Epidermal melanocyte (primary cell): ENCODE measurements around the gene POLD4.

ENCODE experiments used
- DNase-seq: peaks from one replicate; pipeline ENCODE4 v3.0.0; 2011; ENCODE audit warnings: low spot score; ENCODE audit not compliant: insufficient read length

Gene POLD4

DNA sequence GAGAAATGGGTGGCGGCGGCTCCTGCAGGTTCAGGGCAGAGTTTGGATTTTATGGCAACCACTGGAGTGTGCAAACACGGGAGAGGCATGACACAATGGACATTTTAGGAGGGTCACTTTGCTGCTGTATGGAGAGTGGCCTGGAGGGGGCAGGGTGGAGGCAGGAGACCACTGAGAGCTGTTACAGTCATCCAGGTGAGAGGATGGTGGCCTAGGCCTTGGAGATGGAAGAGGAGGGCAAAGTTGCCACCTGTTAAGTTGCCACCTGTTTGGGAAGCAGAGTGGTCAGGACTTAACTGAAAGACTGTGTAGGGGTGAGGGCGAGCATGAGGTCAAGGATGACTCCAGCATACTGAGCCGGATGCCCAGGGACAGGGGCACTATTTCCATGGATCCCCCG, 36.1 kb upstream of the POLD4 start:
- DNase-seq: no peak

DNA sequence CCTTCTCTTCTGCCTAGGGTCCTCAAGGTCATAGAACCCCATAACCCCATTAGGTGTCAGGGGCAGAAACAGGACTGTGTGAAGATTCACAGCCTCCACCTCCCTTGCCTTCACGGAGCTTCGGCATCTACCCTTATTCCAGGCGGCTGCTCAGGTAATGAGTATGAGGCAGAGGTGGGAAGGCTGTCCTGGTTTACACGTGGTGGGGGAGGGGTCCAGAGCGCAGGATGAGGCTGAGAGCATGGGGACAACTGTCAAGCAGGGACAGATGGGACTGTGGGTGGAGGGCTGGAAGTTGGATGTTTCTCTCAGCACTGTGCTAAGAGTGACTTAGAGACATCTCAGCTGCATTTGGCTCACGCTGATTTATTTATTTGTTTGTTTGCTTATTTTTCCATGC, 34.2 kb upstream of the POLD4 start:
- DNase-seq: no peak

DNA sequence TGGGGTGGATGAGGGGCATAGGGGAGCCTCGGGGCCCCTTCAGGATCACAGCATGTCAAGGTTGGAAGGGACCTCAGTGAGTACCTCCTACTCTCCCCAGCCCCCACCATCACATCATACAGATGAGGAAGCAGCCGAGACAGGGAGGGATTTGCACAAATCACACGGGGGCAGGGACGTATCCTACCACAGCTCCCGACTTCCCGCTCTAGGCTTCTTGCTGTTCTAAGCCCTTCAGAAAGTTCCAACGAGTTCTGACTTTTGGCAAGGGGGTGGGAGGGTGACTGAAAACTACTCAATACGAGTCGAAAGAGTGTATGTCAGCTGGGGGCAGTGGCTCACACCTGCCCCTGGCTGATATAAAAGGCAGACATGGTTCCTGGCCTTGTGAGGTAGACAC, 33.7 kb upstream of the POLD4 start:
- DNase-seq: no peak

DNA sequence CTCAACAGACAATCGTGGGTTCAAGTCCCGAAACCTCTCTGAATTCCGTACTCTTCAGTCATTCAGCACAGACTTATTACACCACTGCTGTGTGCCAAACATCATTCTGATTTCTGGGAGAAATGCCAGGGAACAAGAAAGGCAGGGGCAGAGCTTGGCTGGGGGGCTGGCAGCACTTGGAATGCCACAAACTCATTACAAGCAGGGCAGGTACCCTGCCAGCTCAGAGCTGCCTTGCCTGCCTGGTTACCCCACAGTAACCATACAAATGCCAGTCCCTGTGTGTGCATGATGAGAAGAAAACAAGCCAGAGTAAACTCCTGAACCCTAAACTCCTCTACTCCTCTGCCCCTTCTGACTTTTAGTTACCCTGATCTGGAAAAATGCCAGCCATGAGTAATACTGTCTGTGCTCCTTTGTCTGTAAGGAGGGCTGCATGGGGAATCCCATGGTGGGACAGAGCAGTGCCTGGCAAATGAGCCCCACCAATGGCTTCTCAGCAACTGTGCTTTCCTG, 31.6 kb upstream of the POLD4 start:
- DNase-seq: no peak

DNA sequence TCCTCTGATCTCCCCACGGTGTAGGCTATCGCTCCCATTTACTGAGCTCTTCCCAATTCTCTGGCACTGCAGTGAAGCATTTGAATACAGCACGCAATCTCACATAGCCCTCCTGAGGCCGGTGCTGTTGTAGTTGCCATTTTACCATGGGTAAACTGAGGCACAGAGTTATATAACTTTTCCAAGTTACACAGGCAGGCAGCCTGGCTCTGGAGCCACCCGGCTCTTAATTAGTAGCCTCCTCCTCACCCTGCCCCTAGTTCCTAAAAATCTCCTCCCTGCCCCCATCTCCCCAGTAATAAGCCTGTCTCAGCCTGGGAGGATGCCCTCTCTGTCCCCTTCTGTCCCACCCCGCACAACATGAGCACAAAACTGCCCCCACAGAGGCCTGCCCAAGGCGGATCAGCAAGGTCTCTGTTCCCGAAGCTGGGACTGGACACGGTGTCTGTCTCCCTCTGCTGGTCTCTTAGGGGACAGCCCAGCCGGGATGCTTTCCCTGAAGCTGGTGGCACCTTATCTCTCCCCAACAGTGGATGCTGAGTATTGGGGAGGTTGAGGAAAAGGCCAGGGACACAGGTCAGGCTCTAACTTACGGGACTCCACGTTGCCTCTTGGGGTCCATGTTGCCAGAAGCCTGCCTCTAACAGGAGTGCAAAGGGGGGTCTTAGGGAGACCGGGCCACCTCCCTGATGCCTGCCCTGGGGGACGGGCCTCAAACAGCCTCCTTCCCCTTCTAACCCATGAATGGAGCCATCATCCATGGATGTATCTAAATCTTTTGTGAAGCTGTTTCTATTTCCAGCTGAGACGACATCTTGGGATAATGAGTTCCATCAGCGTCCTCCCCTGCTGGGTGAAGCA, 29.2 kb upstream of the POLD4 start:
- peak; percentile 70 for DNase-seq

DNA sequence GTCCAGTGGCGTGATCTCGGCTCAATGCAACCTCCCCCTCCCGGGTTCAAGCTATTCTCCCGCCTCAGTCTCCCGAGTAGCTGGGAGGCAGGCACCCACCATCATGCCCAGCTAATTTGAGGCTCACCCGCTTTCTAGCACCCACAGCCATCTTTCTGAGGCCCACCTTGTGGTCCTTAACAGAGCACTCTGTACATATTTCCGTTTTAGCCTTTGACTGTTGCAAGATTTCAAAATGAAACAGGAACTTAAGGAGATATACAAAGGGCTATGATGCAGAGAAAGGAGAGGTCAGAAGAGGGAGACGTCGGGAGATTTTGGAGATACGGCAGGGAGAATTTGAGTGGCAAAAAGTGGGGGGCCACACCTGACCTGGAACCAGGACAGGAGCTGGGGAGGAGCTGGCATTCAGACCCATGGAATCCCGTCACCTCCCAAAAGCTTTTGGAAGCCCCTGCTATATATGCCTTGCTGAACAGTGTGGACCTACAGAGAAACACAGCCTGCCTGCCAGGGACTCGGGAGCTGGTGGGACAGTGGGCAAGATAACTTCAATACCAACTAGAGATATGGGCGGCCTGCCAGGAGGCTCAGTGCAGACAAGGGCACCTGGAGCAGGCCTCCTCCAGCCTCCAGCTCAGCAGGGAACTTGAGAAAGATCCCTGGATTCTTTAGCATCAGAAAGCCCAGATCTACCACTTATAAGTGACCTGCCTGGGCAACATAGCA, 28.1 kb upstream of the POLD4 start:
- DNase-seq: no peak

DNA sequence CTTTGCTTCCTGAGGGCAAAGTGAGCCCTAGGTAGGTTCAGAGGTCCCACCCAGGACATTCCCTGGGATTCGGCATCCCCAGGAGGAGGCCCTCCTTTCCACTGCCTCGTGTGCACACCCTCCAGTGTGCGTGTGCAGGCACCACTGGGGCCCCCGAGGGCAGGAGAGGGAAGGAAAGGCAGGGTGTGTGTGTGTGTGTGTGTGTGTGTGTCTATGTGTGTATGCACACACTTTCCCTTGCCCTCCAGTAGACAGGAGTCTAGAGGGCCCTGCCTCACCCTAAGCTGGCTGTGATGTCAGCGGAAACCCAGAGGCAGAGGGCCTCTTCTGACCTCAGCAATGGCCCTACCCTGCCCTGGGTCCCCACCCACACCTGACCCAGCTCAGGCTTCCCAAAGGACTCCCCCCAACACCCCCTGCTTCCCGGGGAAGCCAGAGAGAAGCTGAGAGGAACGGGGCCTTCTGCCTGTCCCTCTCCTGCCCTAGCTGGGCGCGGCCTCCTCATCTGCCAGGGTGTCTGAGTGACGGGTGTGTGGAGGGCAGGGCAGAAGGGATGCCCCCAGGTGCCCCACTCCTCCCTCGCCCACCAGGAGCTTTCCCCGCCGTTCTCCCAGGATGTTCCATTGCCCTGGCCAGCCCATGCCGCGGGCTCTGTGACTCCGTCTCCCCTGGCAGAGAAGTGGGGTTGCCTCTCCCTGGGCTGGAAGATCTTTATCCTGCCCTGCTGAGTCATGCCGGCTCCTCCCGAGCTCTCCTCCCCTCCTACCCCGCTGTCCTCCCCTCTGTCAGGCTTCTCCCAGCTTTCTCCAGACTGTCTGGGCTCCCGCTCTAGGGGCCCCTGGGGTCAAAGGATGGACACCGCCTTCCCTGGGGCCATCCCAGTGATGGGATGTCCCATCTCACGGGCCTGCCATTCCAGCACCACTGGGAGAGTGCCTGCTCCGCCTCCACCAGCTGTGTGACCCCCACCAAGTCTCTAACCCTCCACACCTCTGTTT, 26.0 kb upstream of the POLD4 start:
- no peak for DNase-seq

DNA sequence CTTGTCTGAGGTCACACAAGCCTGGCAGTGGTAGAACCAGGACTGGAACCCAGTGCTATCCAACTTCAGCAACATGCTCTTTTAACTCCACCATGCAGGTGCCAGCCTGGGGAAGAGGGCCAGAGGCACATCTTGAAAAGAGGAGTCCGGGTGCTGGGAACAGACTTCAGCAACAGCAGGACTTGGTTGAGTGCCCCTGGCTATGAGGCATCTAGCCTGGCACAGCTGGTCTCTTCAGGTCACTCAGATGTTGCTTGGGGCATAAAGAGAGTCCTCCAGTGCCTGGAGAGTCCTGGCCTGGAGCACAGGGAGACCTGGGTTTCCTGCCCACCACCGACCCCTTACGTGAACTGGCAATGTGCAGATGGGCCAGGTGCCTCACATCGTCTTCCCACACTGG, 25.2 kb upstream of the POLD4 start:
- DNase-seq: no peak

DNA sequence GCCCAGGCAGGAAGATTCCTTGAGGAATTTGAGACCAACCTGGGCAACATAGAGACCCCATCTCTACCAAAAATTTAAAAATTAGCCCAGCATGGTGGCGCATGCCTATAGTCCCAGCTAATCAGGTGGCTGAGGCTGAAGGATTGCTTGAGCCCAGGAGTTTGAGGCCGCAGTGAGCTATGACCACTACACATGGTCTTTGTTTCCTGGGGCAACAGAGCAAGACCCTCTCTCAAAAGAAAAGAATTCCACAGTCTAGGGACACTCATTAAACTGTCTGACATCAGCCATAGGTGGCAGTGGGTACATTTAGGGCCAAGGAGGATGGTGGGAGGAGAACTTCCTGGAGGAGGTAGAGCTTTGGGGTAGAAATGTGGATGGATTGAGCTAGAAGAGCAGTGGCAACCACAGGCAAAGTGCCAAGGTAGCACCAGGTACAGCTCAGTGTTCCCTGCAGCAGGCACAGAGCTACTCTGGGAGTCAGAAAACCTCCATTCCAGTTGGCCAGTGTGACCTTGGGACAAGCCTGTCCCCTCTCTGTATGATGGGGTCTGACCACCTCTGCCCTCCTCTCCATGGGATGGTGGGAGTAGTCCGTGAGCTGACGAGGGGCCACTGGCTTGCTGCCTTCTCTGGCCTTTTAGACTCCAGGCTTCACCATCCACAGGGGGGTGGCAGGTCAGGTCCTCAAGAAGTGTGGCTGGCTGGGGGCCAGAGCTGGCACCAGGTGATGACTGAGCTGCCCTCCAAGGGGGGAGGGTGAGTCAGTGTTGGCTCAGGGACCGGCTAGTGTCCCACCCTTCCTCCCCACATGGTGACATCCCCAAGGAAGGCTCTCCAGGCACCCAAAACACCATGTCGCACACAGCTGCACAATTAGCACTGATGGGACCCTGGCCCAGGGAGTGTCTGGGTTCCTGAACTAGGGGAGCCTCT, 23.8 kb upstream of the POLD4 start:
- no peak for DNase-seq

DNA sequence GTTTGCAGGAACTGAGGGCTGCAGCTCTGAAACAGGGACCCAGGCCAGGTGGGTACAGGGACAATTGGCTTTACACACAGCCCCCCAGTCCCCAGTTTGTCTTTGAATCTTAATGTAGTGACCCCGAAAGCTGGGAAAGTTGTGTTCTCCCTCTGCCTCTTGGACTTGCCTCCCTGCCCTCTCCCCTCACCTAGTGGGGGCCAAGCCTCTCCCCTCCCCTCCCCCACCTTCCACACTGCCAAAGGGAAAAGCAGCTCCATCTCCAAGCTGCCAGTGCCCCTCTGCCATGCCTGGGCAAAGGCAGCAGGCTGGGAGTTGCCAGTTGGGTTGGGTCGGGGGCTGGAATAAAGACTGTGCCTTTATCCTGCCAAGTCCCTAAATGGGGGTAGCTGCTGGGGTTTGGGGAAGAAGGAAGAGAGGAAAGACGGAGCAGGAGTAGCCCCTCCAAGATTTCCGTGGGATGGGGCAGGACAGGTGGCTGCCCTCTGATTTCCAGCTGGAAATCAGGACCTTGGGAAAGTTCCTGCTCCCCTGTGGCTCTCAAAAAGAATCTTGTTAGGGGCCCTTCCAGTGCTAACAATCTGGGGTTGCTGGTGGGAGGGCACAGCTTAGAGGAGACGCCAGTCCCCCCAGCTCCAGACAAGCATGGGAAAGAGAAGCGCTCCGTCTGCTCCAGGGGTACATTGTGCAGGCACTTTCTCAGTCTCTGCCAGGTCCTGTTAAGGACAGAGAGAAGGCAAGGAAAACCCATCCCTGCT, 22.9 kb upstream of the POLD4 start:
- DNase-seq: no peak

DNA sequence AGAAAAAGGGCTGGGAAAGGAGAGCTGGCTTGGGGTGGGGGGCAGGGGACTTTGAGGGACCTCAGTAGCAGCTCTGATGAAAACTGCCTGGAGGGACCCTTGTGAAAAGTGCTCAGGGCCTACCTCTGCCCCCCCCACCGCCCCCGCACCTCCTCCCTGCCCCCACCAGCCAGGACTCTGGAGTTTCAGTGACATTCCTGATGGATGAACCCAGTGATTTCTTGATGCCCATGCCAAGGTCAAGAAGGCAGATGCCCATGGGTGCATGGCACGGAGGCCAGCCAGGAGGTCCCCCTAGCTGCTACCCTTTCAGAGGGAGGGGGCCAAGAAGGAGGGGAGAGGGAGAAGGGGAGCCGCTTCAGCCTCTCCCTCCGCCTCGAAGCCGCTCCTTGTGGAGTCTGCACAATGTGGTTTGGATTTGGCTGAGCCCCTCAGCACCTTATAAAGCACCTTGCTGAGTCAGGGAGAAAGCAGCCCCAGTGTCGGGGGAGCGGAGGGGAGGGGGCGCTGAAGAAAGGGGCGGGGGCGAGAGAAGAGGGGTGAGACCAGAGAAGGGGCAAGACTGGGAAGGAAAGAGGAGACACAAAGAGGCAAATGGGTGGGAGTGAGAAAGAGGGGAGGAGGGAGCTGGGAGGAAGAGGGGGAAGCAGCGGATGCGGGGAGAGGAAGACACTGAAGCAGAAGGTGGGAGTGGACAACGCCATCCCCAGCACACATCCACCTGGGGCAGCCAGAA, 22.1 kb upstream of the POLD4 start:
- DNase-seq: no peak

DNA sequence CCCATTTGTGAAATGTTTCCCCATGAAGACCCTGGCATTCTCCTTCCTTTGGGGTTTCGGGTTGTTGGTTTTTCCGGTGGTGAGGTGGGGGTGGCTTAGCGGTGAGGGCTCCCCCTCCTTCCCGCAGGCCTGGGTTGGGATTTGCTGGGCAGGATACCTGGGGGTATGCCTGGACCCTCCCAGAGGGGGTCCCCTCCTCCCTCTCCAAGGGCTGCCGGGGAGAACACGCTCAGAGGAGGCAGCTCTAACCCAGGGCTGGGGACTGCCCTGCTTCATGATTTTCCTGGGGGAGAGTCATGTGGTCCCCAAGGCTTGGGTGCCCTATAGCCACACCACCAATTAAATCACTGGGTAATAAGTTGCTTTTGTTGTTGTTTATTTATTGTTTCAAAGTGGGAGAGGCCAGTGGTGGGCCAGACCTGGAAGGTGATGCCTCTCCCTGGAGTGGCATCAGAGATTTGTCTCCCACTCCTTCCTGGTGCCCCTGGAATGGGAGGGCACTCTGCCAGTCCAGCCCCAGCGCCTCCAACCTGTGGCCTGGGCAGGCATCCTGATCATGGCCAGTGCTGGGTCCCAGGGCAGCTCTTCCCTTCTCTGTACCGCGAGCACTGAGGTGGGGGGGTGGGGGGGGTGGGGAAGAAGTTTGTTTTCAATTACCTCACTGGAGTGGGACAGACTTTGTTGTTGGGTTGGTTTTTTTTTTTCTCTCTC, 21.4 kb upstream of the POLD4 start:
- DNase-seq: no peak

DNA sequence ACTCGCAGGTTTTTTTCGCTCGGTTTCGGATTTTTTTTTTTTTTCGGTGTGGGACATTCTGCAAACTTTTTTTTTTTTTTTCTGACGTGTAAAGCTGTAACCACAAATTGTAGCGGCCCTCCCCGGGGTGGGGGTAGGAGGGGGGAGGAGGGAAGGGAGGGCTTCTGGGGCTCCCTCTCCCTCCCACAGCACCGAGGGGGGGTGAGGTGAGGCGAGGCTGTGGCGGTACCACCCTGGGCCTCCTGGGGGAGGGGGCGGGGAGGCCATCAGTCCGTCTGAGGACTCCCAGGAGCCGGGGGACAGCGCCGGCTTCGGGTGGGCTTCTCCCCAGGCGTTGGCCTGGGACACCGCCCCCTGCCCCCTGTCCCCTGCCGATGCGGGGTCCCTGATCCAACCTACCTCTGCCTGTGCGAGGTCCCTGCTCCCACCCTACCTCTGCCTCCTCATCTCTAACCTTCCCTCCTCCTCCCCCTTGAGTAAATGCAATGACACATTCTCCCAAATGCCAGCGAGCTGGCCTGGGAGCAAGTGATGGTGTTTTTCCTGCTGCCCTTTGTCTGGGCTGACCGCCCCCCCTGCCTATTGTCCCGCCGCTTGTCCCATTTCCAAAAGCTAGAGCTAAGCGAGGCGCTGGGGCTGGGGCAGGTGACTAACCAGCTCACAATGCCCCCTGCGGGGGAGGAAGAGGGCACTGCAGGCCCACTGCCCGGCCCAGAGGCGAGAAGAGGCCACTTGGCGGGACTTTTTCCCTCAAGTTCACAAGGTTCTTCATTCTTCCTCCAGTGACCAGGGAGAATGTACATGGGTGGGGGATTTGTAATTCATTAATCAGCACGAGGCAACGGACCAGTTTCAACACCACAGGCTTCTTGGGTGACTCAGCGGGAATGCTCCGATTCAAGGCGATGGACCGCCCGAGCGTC, 20.6 kb upstream of the POLD4 start:
- peak; percentile 75 for DNase-seq

DNA sequence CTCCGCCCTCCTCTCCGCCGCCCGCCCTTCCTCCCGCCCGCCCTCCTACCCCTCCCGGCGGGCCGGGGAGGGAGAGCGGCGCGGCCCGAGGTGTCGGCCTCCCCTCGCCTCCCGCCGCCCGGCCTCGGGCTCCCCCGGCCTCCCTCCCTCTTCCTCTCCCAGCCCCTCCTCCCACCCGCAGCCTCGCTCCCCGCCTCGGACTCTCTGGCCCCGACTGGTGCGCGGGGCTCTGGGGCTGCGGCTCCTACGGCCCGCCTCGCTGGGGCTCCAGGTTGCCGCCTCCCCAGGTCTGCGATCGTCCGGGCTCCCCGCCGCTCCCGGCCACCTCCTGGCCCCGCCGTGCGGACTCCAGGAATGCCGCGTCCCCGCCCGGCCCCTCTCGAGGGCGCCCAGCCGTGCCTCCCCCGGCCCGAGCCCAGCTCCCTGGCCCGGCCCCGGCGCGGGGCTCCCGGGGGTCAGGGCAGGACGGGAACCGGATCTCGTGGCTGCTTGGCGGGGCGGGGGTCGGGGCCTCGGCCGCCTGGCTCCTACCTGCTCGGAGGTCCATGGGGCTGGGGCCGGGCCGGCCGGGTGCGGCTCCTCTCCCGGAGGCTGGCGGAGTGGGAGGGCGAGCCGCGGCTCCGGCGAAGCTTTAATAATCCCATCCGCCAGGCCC, 19.8 kb upstream of the POLD4 start, which contains the start of gene CLCF1:
TSS of gene CLCF1 (minus strand) at position 606 of the 655 bp plus-strand sequence. CDS start at position 547, 59 bp downstream.
- peak; percentile 77 for DNase-seq

DNA sequence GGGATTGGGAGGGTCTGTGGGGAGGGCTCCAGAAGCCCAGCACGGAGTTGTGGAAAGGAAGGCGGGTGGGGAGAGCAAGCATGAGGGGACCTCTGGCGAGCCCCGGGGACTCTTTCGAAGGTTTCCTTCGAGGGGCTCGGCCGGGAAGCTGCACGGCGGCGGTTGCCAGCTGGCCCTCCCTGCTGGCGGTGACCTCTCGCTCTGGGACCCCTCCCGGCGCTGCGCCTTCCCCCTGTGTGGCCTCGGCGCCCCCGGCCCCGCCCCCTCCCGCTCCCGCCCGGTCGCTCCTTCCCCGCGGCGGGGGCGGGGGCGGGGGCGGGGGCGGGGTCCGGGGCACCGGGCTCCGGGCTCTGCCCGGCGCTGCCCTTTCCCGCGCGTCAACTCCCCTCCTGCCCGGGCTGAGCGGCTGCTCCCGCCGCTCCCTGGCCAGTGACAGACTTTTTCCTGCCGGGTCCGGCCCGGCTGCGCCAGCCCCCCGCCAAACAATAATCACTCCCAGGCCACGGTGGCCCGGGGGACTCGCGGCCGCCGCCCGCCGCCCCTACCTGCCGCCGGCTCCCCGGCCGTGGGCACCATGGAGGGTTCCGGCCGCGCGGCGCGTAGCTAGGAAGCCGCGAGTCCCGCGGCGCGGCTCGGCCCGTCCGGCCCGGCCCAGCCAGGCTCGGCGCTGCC, 19.1 kb upstream of the POLD4 start:
- no peak for DNase-seq

DNA sequence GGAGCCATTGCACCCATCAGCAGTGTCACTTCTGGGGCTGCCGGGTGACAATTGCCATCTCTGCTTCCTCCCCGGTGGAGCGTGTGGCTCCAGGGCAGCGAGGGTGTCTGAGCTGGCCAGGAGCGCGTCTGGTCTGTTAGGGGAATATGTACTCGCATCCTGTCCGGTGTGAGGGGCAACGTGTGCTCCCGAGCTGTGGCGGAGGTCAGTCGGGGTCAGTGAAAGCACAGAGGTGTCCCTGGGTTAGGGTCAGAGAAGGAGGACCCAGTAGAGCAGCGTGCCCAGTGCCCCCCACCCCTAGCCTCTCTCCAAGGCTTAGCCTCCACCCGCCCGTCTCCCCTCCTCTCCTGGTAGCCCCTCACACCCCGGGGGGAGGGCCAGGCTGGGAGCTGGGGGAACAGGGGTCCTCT, 18.6 kb upstream of the POLD4 start:
- DNase-seq: no peak
